GM12873 (cell line): Measurements from ENCODE around the gene HECW1.

ENCODE experiments used
- TF ChIP-seq, protein P1 (sequence below): IDR thresholded peaks from 2 replicates; pipeline ENCODE4 v1.5.1; 2012; ENCODE audit warnings: low read depth, mild to moderate bottlenecking, moderate library complexity, low read length, control low read depth; ENCODE audit not compliant: insufficient read depth; ENCODE audit errors: missing control alignments

The HECW1 gene

DNA sequence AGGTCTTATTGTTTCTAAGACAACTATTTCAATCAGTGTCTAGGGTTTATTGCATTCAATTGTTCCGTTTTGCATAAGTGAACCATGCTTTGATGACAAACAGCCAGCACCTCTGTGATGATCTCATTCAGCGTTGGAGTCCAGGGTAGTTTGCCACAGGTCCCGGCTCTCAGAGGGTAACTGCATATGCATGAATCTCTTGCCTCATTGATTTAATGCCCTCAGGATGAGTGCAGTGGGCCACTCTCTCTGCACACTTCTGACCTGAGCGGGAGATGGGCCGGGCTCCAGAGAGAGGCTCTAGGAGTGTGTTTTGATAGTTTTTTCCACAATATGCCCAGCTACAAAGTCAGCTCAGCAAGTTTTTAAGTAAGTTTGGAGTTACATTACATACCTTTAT, 83.9 kb downstream of the HECW1 start:
- TF ChIP-seq, protein P1, sequence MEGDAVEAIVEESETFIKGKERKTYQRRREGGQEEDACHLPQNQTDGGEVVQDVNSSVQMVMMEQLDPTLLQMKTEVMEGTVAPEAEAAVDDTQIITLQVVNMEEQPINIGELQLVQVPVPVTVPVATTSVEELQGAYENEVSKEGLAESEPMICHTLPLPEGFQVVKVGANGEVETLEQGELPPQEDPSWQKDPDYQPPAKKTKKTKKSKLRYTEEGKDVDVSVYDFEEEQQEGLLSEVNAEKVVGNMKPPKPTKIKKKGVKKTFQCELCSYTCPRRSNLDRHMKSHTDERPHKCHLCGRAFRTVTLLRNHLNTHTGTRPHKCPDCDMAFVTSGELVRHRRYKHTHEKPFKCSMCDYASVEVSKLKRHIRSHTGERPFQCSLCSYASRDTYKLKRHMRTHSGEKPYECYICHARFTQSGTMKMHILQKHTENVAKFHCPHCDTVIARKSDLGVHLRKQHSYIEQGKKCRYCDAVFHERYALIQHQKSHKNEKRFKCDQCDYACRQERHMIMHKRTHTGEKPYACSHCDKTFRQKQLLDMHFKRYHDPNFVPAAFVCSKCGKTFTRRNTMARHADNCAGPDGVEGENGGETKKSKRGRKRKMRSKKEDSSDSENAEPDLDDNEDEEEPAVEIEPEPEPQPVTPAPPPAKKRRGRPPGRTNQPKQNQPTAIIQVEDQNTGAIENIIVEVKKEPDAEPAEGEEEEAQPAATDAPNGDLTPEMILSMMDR: no peak

DNA sequence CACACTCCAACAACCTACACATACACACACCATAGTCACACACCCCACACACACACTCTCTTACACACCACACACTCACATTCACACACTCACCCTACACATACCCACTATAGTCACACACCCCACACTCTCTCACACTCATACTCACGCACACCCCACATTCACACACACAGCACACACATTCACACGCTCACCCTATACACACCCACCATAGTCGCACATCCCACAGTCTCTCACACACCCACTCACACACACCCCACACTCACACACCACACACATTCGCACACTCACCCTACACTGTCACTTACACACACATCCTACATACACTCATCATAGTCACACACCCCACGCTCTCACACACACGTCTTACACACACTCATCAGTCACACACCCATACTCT, 85.6 kb downstream of the HECW1 start:
- TF ChIP-seq, protein P1: no peak

DNA sequence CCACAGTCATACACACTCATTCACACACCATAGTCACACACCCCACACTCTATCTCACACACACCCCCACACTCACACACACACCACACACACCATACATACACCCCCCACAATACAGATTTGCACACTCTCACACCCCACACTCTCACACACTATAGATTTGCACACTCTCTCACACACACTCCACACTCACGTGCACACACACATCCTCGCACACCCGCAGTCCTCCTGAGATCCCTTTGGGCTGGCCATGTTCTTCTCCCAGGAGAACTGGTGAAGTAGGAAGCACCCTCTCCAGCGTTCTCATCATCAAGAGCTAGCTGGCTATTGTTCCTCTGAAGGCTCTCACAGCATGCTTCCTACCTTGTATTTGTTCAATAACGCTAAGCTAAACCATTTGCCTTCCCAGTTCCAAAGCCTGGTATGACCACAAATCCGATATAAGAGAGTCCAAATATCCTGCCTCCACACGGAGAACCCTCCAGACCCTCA, 86.2 kb downstream of the HECW1 start:
- TF ChIP-seq, protein P1: no peak

DNA sequence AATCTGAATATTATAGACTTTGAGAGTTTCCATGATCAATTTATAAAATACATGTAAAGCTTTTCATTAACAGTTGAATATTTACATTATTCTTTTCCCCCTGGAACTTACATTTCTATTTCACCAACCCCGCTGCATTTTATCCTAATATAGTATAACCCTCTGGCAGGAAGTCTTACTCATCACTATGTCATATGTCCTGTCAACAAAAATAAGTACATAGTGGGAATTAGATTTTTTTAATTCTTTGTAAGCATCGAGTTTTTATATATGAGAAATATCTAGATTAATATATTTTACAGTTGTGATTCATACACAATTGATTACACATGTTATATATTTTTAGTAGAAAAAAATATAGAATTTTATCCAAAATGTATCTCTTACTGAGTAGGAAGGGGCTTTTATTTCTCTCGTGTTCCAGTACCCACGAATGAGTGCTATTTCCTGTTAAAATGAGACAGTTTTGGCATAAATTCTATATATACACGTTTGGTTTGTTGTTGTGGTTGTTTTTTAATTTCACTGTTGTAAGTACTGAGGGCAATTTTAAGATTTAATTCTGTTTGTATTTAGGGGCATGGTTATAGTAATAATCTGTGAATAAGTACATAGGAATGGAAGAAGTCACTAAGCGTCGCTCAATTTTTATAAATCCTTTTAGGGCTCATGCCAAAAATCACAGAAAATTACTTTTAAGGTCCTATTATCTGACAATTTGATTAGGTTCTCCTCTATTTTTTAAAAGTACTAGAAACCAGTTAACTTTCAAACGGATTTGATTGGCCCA, 87.1 kb downstream of the HECW1 start:
- TF ChIP-seq, protein P1: no peak

DNA sequence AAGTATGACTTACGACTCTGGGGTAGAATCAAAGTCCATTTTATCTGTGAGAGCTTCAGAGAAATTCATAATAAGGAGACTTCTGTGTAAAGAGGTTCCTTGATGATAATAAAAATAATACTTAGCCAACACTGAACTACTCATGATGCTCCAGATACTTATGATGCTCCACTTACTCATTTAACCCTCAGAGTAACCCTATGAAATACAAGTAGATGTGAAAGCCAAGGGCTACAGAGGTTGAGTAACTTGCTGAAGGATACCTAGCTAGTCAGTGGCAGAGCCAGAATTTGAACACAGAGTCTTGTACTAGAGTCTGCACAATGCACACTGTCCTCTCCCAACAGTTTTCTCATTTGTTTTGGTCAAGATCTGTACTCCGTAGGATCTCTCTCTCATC, 89.5 kb downstream of the HECW1 start:
- TF ChIP-seq, protein P1: no peak

DNA sequence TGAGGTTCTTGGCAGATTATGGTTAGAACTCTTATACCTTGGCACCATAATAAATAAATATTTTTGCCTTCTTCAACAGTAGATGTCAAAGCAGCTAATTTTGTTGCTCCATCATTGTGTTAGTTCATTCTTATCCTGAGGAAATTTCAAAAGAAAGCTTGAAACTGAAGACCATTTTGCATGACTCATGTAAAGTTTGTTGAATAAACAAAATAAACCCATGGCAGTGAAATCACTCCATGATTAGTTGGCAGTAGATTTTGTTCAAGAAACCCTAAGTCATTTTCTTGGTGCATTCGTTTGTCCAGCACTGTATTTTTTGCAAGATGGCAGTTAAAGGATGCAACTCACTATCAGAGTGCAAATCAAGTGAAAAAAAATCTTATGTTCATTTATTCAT, 91.6 kb downstream of the HECW1 start:
- TF ChIP-seq, protein P1: no peak

GRCh38 chr7:43205171-43205795, 92.8 kb downstream of the HECW1 start:
- TF ChIP-seq, protein P1: no peak
